Stimulated activated CD8-positive, alpha-beta memory T cell treated with anti-CD3 and anti-CD28 coated beads, Interleukin-15, amount 100 ng/mL, for 1 hour (primary cell): ENCODE results near the gene DPY19L2.
"Not testable (repeated sequence)": the region's sequence is repeated elsewhere in the genome, so short reads cannot be mapped to it uniquely, and the experiment has no call there.

Source experiments
- DNase-seq: peaks from one replicate; pipeline ENCODE4 v3.0.0-alpha.2; 2020; ENCODE audit warnings: low read depth

The DPY19L2 gene

GRCh38 chr12:63658501-63658900, 9.8 kb downstream of the DPY19L2 start:
- not testable (repeated sequence) for DNase-seq

- DNase-seq, result not testable (repeated sequence)
Measured at GRCh38 chr12:63656407-63656806, 11.9 kb downstream of the DPY19L2 start.

- not testable (repeated sequence) for DNase-seq
Measured at GRCh38 chr12:63655543-63656257, 12.6 kb downstream of the DPY19L2 start.

GRCh38 chr12:63654481-63654880, 13.8 kb downstream of the DPY19L2 start:
- DNase-seq, result not testable (repeated sequence)

- not testable (repeated sequence) for DNase-seq
Measured at GRCh38 chr12:63649517-63649916, 18.8 kb downstream of the DPY19L2 start.

- DNase-seq, result not testable (repeated sequence)
Measured at GRCh38 chr12:63643381-63644140, 24.7 kb downstream of the DPY19L2 start.

GRCh38 chr12:63624258-63624657, 44.0 kb downstream of the DPY19L2 start:
- not testable (repeated sequence) for DNase-seq

GRCh38 chr12:63615544-63615943, 52.7 kb downstream of the DPY19L2 start:
- not testable (repeated sequence) for DNase-seq

- not testable (repeated sequence) for DNase-seq
Measured at GRCh38 chr12:63611285-63611684, 57.0 kb downstream of the DPY19L2 start.

GRCh38 chr12:63609281-63609680, 59.0 kb downstream of the DPY19L2 start:
- DNase-seq, result not testable (repeated sequence)

GRCh38 chr12:63604985-63605384, 63.3 kb downstream of the DPY19L2 start:
- DNase-seq, result not testable (repeated sequence)

GRCh38 chr12:63594828-63595227, 73.5 kb downstream of the DPY19L2 start:
- DNase-seq, result not testable (repeated sequence)

GRCh38 chr12:63584426-63584825, 83.9 kb downstream of the DPY19L2 start:
- not testable (repeated sequence) for DNase-seq

- not testable (repeated sequence) for DNase-seq
Measured at GRCh38 chr12:63583289-63583688, 85.0 kb downstream of the DPY19L2 start.

- DNase-seq, result not testable (repeated sequence)
Measured at GRCh38 chr12:63577631-63578030, 90.7 kb downstream of the DPY19L2 start.

GRCh38 chr12:63572038-63572437, 96.3 kb downstream of the DPY19L2 start:
- DNase-seq, result not testable (repeated sequence)

- DNase-seq, result not testable (repeated sequence)
Measured at GRCh38 chr12:63558445-63558844, 109.8 kb downstream of the DPY19L2 start.

- not testable (repeated sequence) for DNase-seq
Measured at GRCh38 chr12:63551397-63551796, 116.9 kb downstream of the DPY19L2 start.

GRCh38 chr12:63549034-63549433, 119.3 kb downstream of the DPY19L2 start:
- not testable (repeated sequence) for DNase-seq

- DNase-seq, result not testable (repeated sequence)
Measured at GRCh38 chr12:63545298-63545916, 122.9 kb downstream of the DPY19L2 start.

GRCh38 chr12:63538656-63539055, 129.6 kb downstream of the DPY19L2 start:
- DNase-seq, result not testable (repeated sequence)

GRCh38 chr12:63537838-63538237, 130.5 kb downstream of the DPY19L2 start:
- DNase-seq, result not testable (repeated sequence)

- DNase-seq, result not testable (repeated sequence)
Measured at GRCh38 chr12:63529641-63530040, 138.7 kb downstream of the DPY19L2 start.
